ENCODE results near the gene C13orf46.

The C13orf46 gene

GRCh38 chr13:114002771-114003321, 29.0 kb upstream of the C13orf46 start:
- ChIA-PET POLR2A (no interaction called here), CTCF (interaction anchor here (0.7 to 0.8 kb wide), 2 partner anchors 54 to 225 kb away, joined by 3 read pairs; no protein-coding TSS in a partner anchor)
- WGBS (ENCODE audit: insufficient coverage), result 98% methylated on average over 17 of the region's 24 CpGs
- Histone ChIP-seq H3K4me1 (ENCODE audit: control extremely low read depth in 1 of 4, control insufficient read depth in 4 of 4, insufficient read depth in 4 of 4, low read length in 3 of 4) (no peaks in the 10 kb centered on the region), H3K4me3 (ENCODE audit: control insufficient read depth in 1 of 7, extremely low read depth in 1 of 7, insufficient read depth in 4 of 7, low read depth in 2 of 7, low read length in 6 of 7) (no peak overlapping the region), H3K27me3 (replicated peaks in 2 of 5; ENCODE audit: control insufficient read depth in 4 of 5, insufficient read depth in 5 of 5, low read length in 4 of 5) (no peaks in the 10 kb centered on the region), H3K9me3 (ENCODE audit: control extremely low read depth in 1 of 5, control insufficient read depth in 4 of 5, insufficient read depth in 2 of 5, low read depth in 1 of 5, low read length in 4 of 5) (no peaks in the 10 kb centered on the region), H3K36me3 (ENCODE audit: control insufficient read depth in 4 of 4, insufficient read depth in 4 of 4, low read length in 3 of 4) (peaks cover 0 to 45% (median 12%) of the 10 kb centered on the region in 4 experiments), H3K27ac (ENCODE audit: insufficient read depth in 1 of 2, low read depth in 1 of 2, low read length in 2 of 2, poor library complexity in 1 of 2, severe bottlenecking in 2 of 2) (no peak overlapping the region)
- DNase-seq, result no peak

- H3K27ac ChIP-seq (ENCODE audit: insufficient read depth in 1 of 2, low read depth in 1 of 2, low read length in 2 of 2, poor library complexity in 1 of 2, severe bottlenecking in 2 of 2), result no peak overlapping the region
- H3K4me3 ChIP-seq (ENCODE audit: control insufficient read depth in 1 of 7, extremely low read depth in 1 of 7, insufficient read depth in 4 of 7, low read depth in 2 of 7, low read length in 6 of 7), result no peak overlapping the region
- ChIA-PET POLR2A (no interaction called here), CTCF (no interaction called here)
- no peaks in the 10 kb centered on the region for H3K27me3 ChIP-seq (replicated peaks in 2 of 5; ENCODE audit: control insufficient read depth in 4 of 5, insufficient read depth in 5 of 5, low read length in 4 of 5)
- no peak for DNase-seq
- H3K9me3 ChIP-seq (ENCODE audit: control extremely low read depth in 1 of 5, control insufficient read depth in 4 of 5, insufficient read depth in 2 of 5, low read depth in 1 of 5, low read length in 4 of 5), result no peaks in the 10 kb centered on the region
- H3K36me3 ChIP-seq (ENCODE audit: control insufficient read depth in 4 of 4, insufficient read depth in 4 of 4, low read length in 3 of 4), result peaks cover 0 to 51% (median 14%) of the 10 kb centered on the region in 4 experiments
- H3K4me1 ChIP-seq (ENCODE audit: control extremely low read depth in 1 of 4, control insufficient read depth in 4 of 4, insufficient read depth in 4 of 4, low read length in 3 of 4), result no peaks in the 10 kb centered on the region
- 96% methylated on average over 25 of the region's 27 CpGs for WGBS (ENCODE audit: insufficient coverage)
Measured at GRCh38 chr13:114002009-114002544, 28.2 kb upstream of the C13orf46 start.

- 96% methylated on average over 45 of the region's 46 CpGs for WGBS (ENCODE audit: insufficient coverage)
- ChIA-PET CTCF (no interaction called here), POLR2A (no interaction called here)
- H3K9me3 ChIP-seq (ENCODE audit: control extremely low read depth in 1 of 5, control insufficient read depth in 4 of 5, insufficient read depth in 2 of 5, low read depth in 1 of 5, low read length in 4 of 5), result no peaks in the 10 kb centered on the region
- H3K4me1 ChIP-seq (ENCODE audit: control extremely low read depth in 1 of 4, control insufficient read depth in 4 of 4, insufficient read depth in 4 of 4, low read length in 3 of 4), result no peaks in the 10 kb centered on the region
- H3K27me3 ChIP-seq (replicated peaks in 2 of 5; ENCODE audit: control insufficient read depth in 4 of 5, insufficient read depth in 5 of 5, low read length in 4 of 5), result no peaks in the 10 kb centered on the region
- no peak for DNase-seq
- no peak overlapping the region for H3K27ac ChIP-seq (ENCODE audit: insufficient read depth in 1 of 2, low read depth in 1 of 2, low read length in 2 of 2, poor library complexity in 1 of 2, severe bottlenecking in 2 of 2)
- peaks cover 0 to 57% (median 19%) of the 10 kb centered on the region in 4 experiments for H3K36me3 ChIP-seq (ENCODE audit: control insufficient read depth in 4 of 4, insufficient read depth in 4 of 4, low read length in 3 of 4)
- H3K4me3 ChIP-seq (ENCODE audit: control insufficient read depth in 1 of 7, extremely low read depth in 1 of 7, insufficient read depth in 4 of 7, low read depth in 2 of 7, low read length in 6 of 7), result no peak overlapping the region
Measured at GRCh38 chr13:114001331-114002008, 27.6 kb upstream of the C13orf46 start.

- WGBS (ENCODE audit: insufficient coverage), result 98% methylated on average over 20 of the region's 26 CpGs
- ChIA-PET POLR2A (no interaction called here), CTCF (no interaction called here)
Measured at GRCh38 chr13:114000151-114001040, 26.5 kb upstream of the C13orf46 start.

GRCh38 chr13:113999618-113999910, 25.7 kb upstream of the C13orf46 start:
- no peak overlapping the region for H3K27ac ChIP-seq (ENCODE audit: insufficient read depth in 1 of 2, low read depth in 1 of 2, low read length in 2 of 2, poor library complexity in 1 of 2, severe bottlenecking in 2 of 2)
- CTCF ChIA-PET, result no interaction called here
- 92% methylated on average over 2 of the region's 10 CpGs for WGBS (ENCODE audit: insufficient coverage)
- no peaks in the 10 kb centered on the region for H3K4me1 ChIP-seq (ENCODE audit: control extremely low read depth in 1 of 4, control insufficient read depth in 4 of 4, insufficient read depth in 4 of 4, low read length in 3 of 4)
- H3K27me3 ChIP-seq (replicated peaks in 2 of 5; ENCODE audit: control insufficient read depth in 4 of 5, insufficient read depth in 5 of 5, low read length in 4 of 5), result no peaks in the 10 kb centered on the region
- no peaks in the 10 kb centered on the region for H3K9me3 ChIP-seq (ENCODE audit: control extremely low read depth in 1 of 5, control insufficient read depth in 4 of 5, insufficient read depth in 2 of 5, low read depth in 1 of 5, low read length in 4 of 5)
- H3K36me3 ChIP-seq (ENCODE audit: control insufficient read depth in 4 of 4, insufficient read depth in 4 of 4, low read length in 3 of 4), result peaks cover 0 to 62% (median 24%) of the 10 kb centered on the region in 4 experiments
- no peak for DNase-seq
- POLR2A ChIA-PET, result no interaction called here
- H3K4me3 ChIP-seq (ENCODE audit: control insufficient read depth in 1 of 7, extremely low read depth in 1 of 7, insufficient read depth in 4 of 7, low read depth in 2 of 7, low read length in 6 of 7), result no peak overlapping the region

More at GRCh38 chr13:114000151-114001040, 26.5 kb upstream of the C13orf46 start:
- peaks cover 0 to 61% (median 22%) of the 10 kb centered on the region in 4 experiments for H3K36me3 ChIP-seq (ENCODE audit: control insufficient read depth in 4 of 4, insufficient read depth in 4 of 4, low read length in 3 of 4)
- H3K27ac ChIP-seq (ENCODE audit: insufficient read depth in 1 of 2, low read depth in 1 of 2, low read length in 2 of 2, poor library complexity in 1 of 2, severe bottlenecking in 2 of 2), result no peak overlapping the region
- no peaks in the 10 kb centered on the region for H3K9me3 ChIP-seq (ENCODE audit: control extremely low read depth in 1 of 5, control insufficient read depth in 4 of 5, insufficient read depth in 2 of 5, low read depth in 1 of 5, low read length in 4 of 5)
- H3K4me3 ChIP-seq (ENCODE audit: control insufficient read depth in 1 of 7, extremely low read depth in 1 of 7, insufficient read depth in 4 of 7, low read depth in 2 of 7, low read length in 6 of 7), result no peak overlapping the region
- no peaks in the 10 kb centered on the region for H3K27me3 ChIP-seq (replicated peaks in 2 of 5; ENCODE audit: control insufficient read depth in 4 of 5, insufficient read depth in 5 of 5, low read length in 4 of 5)
- no peaks in the 10 kb centered on the region for H3K4me1 ChIP-seq (ENCODE audit: control extremely low read depth in 1 of 4, control insufficient read depth in 4 of 4, insufficient read depth in 4 of 4, low read length in 3 of 4)
- DNase-seq, result no peak

- WGBS (ENCODE audit: insufficient coverage), result 95% methylated on average over 27 of the region's 42 CpGs
- H3K4me1 ChIP-seq (ENCODE audit: control extremely low read depth in 1 of 4, control insufficient read depth in 4 of 4, insufficient read depth in 4 of 4, low read length in 3 of 4), result no peaks in the 10 kb centered on the region
- peaks cover 0 to 62% (median 24%) of the 10 kb centered on the region in 4 experiments for H3K36me3 ChIP-seq (ENCODE audit: control insufficient read depth in 4 of 4, insufficient read depth in 4 of 4, low read length in 3 of 4)
- H3K27ac ChIP-seq (ENCODE audit: insufficient read depth in 1 of 2, low read depth in 1 of 2, low read length in 2 of 2, poor library complexity in 1 of 2, severe bottlenecking in 2 of 2), result no peak overlapping the region
- H3K4me3 ChIP-seq (ENCODE audit: control insufficient read depth in 1 of 7, extremely low read depth in 1 of 7, insufficient read depth in 4 of 7, low read depth in 2 of 7, low read length in 6 of 7), result no peak overlapping the region
- ChIA-PET POLR2A (no interaction called here), CTCF (no interaction called here)
- no peaks in the 10 kb centered on the region for H3K9me3 ChIP-seq (ENCODE audit: control extremely low read depth in 1 of 5, control insufficient read depth in 4 of 5, insufficient read depth in 2 of 5, low read depth in 1 of 5, low read length in 4 of 5)
- H3K27me3 ChIP-seq (replicated peaks in 2 of 5; ENCODE audit: control insufficient read depth in 4 of 5, insufficient read depth in 5 of 5, low read length in 4 of 5), result no peaks in the 10 kb centered on the region
- DNase-seq, result no peak
Measured at GRCh38 chr13:113998781-113999617, 25.1 kb upstream of the C13orf46 start.

Data from common myeloid progenitor, CD34-positive (primary cell).